Progenitor cell of endocrine pancreas (in vitro differentiated cells): ENCODE data around the gene CMTR1. TPM values are rescaled to one million over a fixed set of nuclear protein-coding genes. Genes with fewer than 3 reads are reported as not detected.

ENCODE experiments used
- DNase-seq: peaks from one replicate; pipeline ENCODE4 v3.0.0; 2021; ENCODE audit warnings: low spot score; ENCODE audit not compliant: unreplicated experiment
- H3K27ac Mint-ChIP-seq: 2 replicates; pipeline ENCODE4 v1.8.0; 2021; ENCODE audit warnings: mild to moderate bottlenecking, moderate library complexity, mixed read lengths
- H3K27me3 Mint-ChIP-seq: 2 replicates; pipeline ENCODE4 v1.8.0; 2021; ENCODE audit warnings: mixed read lengths
- H3K36me3 Mint-ChIP-seq: 2 replicates; pipeline ENCODE4 v1.8.0; 2022; ENCODE audit warnings: mixed read lengths; ENCODE audit not compliant: insufficient read depth
- H3K4me1 Mint-ChIP-seq: 2 replicates; pipeline ENCODE4 v1.8.0; 2021; ENCODE audit warnings: low read depth, mixed read lengths
- H3K4me3 Mint-ChIP-seq: 2 replicates; pipeline ENCODE4 v1.8.0; 2021; ENCODE audit warnings: low read depth, mild to moderate bottlenecking, moderate library complexity, mixed read lengths
- H3K9me3 Mint-ChIP-seq: 2 replicates; pipeline ENCODE4 v1.8.0; 2021; ENCODE audit warnings: low read depth, mixed read lengths
- CTCF ChIP-seq: fragments of 200-600 bp; sonication (generic); IDR thresholded peaks from one replicate; pipeline ENCODE4 v1.5.0; 2021; ENCODE audit warnings: antibody characterized with exemption, mild to moderate bottlenecking; ENCODE audit not compliant: unreplicated experiment
- total RNA-seq: library from RNA; stranded (reverse); gene quantifications from 2 replicates; pipeline ENCODE4 v1.2.1, GENCODE V29; 2021

The CMTR1 gene
- total RNA-seq, 1 donor from 2014 or later, result 48.0 TPM

- no peak for TF ChIP-seq CTCF
- DNase-seq, result no peak
- H3K27me3 Mint-ChIP-seq, result peaks cover 85% of the 10 kb centered on the region
- H3K9me3 Mint-ChIP-seq, result no peaks in the 10 kb centered on the region
- no peaks in the 10 kb centered on the region for H3K4me1 Mint-ChIP-seq
- no peak overlapping the region for H3K27ac Mint-ChIP-seq
- no peaks in the 10 kb centered on the region for H3K36me3 Mint-ChIP-seq
- no peak overlapping the region for H3K4me3 Mint-ChIP-seq
Observed at GRCh38 chr6:37528541-37528940, 95.5 kb downstream of the CMTR1 start.

GRCh38 chr6:37530297-37530696 lies 97.3 kb downstream of the CMTR1 start:
- Mint-ChIP-seq H3K9me3 (no peaks in the 10 kb centered on the region), H3K27ac (no peak overlapping the region), H3K36me3 (no peaks in the 10 kb centered on the region), H3K4me3 (no peak overlapping the region), H3K4me1 (no peaks in the 10 kb centered on the region), H3K27me3 (peaks cover 91% of the 10 kb centered on the region)
- TF ChIP-seq CTCF, result no peak
- DNase-seq, result no peak

GRCh38 chr6:37531026-37531425 lies 98.0 kb downstream of the CMTR1 start:
- no peak for DNase-seq
- Mint-ChIP-seq H3K27me3 (peaks cover 92% of the 10 kb centered on the region), H3K4me3 (no peak overlapping the region)

More at GRCh38 chr6:37531026-37531425, 98.0 kb downstream of the CMTR1 start:
- Mint-ChIP-seq H3K36me3 (no peaks in the 10 kb centered on the region), H3K4me1 (peaks cover 3% of the 10 kb centered on the region), H3K27ac (no peak overlapping the region), H3K9me3 (no peaks in the 10 kb centered on the region)
- no peak for TF ChIP-seq CTCF

Other genes starting within 250 kb of the CMTR1 start
- gene TBC1D22B, start 175.4 kb upstream of the CMTR1 start, total RNA-seq, result 14.6 and 17.1 TPM in 2 replicates
- gene TMEM217, start 175.1 kb upstream of the CMTR1 start, total RNA-seq, result 1.4 and 2.5 TPM in 2 replicates
- 30.8 and 34.2 TPM in 2 replicates for gene RNF8, start 79.2 kb upstream of the CMTR1 start, total RNA-seq
- 44.1 and 44.9 TPM in 2 replicates for gene CCDC167, start 66.7 kb downstream of the CMTR1 start, total RNA-seq